SK-N-SH (cell line): ENCODE results near the gene SLC25A21. TPM values are rescaled to one million over a fixed set of nuclear protein-coding genes. Genes with fewer than 3 reads are reported as not detected.

Experiments used
- CTCF ChIA-PET: fragments of 300-600, 350-600 bp; formaldehyde crosslinking; extraction: SDS; loops from one replicate; lab custom pipeline; 2021; lab: Yijun Ruan, JAX
- POLR2A ChIA-PET: fragments of 350-600 bp; sonication (Branson Sonifier 250); formaldehyde crosslinking; extraction: SDS; loops from one replicate; lab custom pipeline; 2020; ENCODE audit warnings: antibody characterized with exemption, inconsistent platforms; lab: Yijun Ruan, JAX
- DNase-seq: peaks from one replicate; pipeline ENCODE4 v3.0.0; 2012
- H2AFZ ChIP-seq: fragments of 200-600 bp; sonication (generic); 2 replicates; pipeline ENCODE4 v1.8.1; 2016; ENCODE audit warnings: antibody characterized with exemption, mild to moderate bottlenecking, low read depth
- H3F3A ChIP-seq: fragments of 200-600 bp; sonication (generic); replicated peaks from 2 replicates; pipeline ENCODE3; 2016; ENCODE audit warnings: antibody characterized with exemption, mild to moderate bottlenecking; ENCODE audit not compliant: insufficient read depth
- H3K27ac ChIP-seq, 2 experiments: fragments of 200-500 bp in 1 of 2; fragments of 200-600 bp in 1 of 2; sonication (Bioruptor generic) in 1 of 2; sonication (generic), shearing (Covaris generic) in 1 of 2; 2 replicates each; pipeline versions ENCODE4 v1.5.1 to v1.6.1; 2014 to 2016; ENCODE audit warnings: low read depth in 2 of 2, inconsistent platforms in 1 of 2, low read length in 1 of 2, mild to moderate bottlenecking in 1 of 2, mixed read lengths in 1 of 2
- H3K27me3 ChIP-seq: fragments of 200-600 bp; sonication (generic), shearing (Covaris generic); 2 replicates; pipeline ENCODE4 v1.6.1; 2016; ENCODE audit warnings: mixed run types; ENCODE audit not compliant: insufficient read depth
- H3K36me3 ChIP-seq, 2 experiments: fragments of 200-500 bp in 1 of 2; fragments of 200-600 bp in 1 of 2; sonication (Bioruptor generic) in 1 of 2; sonication (generic) in 1 of 2; replicated peaks in 1 of 2; 2 replicates each; pipeline versions ENCODE3 to v1.5.1; 2014 to 2016; ENCODE audit warnings: low read length in 1 of 2, mild to moderate bottlenecking in 1 of 2; ENCODE audit not compliant: insufficient read depth in 2 of 2, control insufficient read depth in 1 of 2
- H3K4me1 ChIP-seq, 2 experiments: fragments of 200-500 bp in 1 of 2; fragments of 200-600 bp in 1 of 2; sonication (Bioruptor generic) in 1 of 2; sonication (generic), shearing (Covaris generic) in 1 of 2; 2 replicates each; pipeline versions ENCODE4 v1.5.1 to v1.6.1; 2014 to 2016; ENCODE audit warnings: low read depth in 1 of 2, low read length in 1 of 2, mixed run types in 1 of 2; ENCODE audit not compliant: insufficient read depth in 2 of 2, control insufficient read depth in 1 of 2
- H3K4me2 ChIP-seq: fragments of 200-600 bp; sonication (generic), shearing (Covaris generic); 2 replicates; pipeline ENCODE4 v1.6.1; 2017; ENCODE audit warnings: mixed run types
- H3K4me3 ChIP-seq, 2 experiments: fragments of 200-500 bp in 1 of 2; fragments of 200-600 bp in 1 of 2; sonication (Bioruptor generic) in 1 of 2; sonication (generic), shearing (Covaris generic) in 1 of 2; 2 replicates each; pipeline versions ENCODE4 v1.5.1 to v1.8.1; 2014 to 2016; ENCODE audit warnings: low read depth in 2 of 2, inconsistent platforms in 1 of 2, low read length in 1 of 2, mild to moderate bottlenecking in 1 of 2, mixed read lengths in 1 of 2, moderate library complexity in 1 of 2
- H3K79me2 ChIP-seq: fragments of 200-600 bp; sonication (generic); 2 replicates; pipeline ENCODE4 v1.8.1; 2017; ENCODE audit warnings: mild to moderate bottlenecking; ENCODE audit not compliant: insufficient read depth
- H3K9ac ChIP-seq: fragments of 200-600 bp; sonication (generic); 2 replicates; pipeline ENCODE4 v1.6.1; 2017; ENCODE audit warnings: mixed run types
- H3K9me2 ChIP-seq: fragments of 200-600 bp; sonication (generic); 2 replicates; pipeline ENCODE4 v1.6.1; 2017; ENCODE audit warnings: mixed run types
- H3K9me3 ChIP-seq: fragments of 200-600 bp; sonication (generic); 2 replicates; pipeline ENCODE4 v1.6.1; 2017; ENCODE audit warnings: mixed run types, mild to moderate bottlenecking, moderate library complexity
- H4K20me1 ChIP-seq: fragments of 200-600 bp; sonication (generic); 2 replicates; pipeline ENCODE4 v1.6.1; 2017; ENCODE audit warnings: mild to moderate bottlenecking, mixed run types; ENCODE audit not compliant: insufficient read depth
- CHD2 ChIP-seq: fragments of 150-350 bp; IDR thresholded peaks from 2 replicates; pipeline ENCODE4 v1.6.1; 2018; ENCODE audit warnings: low read length; ENCODE audit not compliant: partially characterized antibody
- CTCF ChIP-seq: fragments of 200-600 bp; sonication (generic); IDR thresholded peaks from 2 replicates; pipeline ENCODE4 v1.6.1; 2017; ENCODE audit warnings: antibody characterized with exemption, mild to moderate bottlenecking, moderate library complexity
- EP300 ChIP-seq, 2 experiments: IDR thresholded peaks; 2 replicates each; pipeline versions ENCODE4 v1.4.0 to v1.6.1; 2012; ENCODE audit warnings: borderline replicate concordance in 1 of 2, low read depth in 1 of 2, low read length in 1 of 2
- EZH2phosphoT487 ChIP-seq: fragments of 200-600 bp; sonication (generic); IDR thresholded peaks from 2 replicates; pipeline ENCODE4 v1.6.1; 2017; ENCODE audit warnings: low read depth, mixed run types, mild to moderate bottlenecking, antibody characterized with exemption, moderate library complexity, borderline replicate concordance
- FOSL2 ChIP-seq: IDR thresholded peaks from 2 replicates; pipeline ENCODE4 v1.4.0; 2012; ENCODE audit warnings: low read depth, mild to moderate bottlenecking, moderate library complexity, borderline replicate concordance
- GABPA ChIP-seq: IDR thresholded peaks from 2 replicates; pipeline ENCODE4 v1.4.0; 2012; ENCODE audit warnings: low read depth, mild to moderate bottlenecking
- IRF3 ChIP-seq: fragments of 150-350 bp; IDR thresholded peaks from 2 replicates; pipeline ENCODE4 v1.6.1; 2016; ENCODE audit warnings: mild to moderate bottlenecking, low read depth, low read length
- MAX ChIP-seq: IDR thresholded peaks from 2 replicates; pipeline ENCODE4 v1.4.0; 2012; ENCODE audit warnings: low read depth
- MEF2A ChIP-seq: IDR thresholded peaks from 2 replicates; pipeline ENCODE4 v1.4.0; 2012; ENCODE audit warnings: low read depth, borderline replicate concordance
- MXI1 ChIP-seq: IDR thresholded peaks from 2 replicates; pipeline ENCODE4 v1.6.1; 2012; ENCODE audit warnings: mild to moderate bottlenecking, low read depth, low read length, improper control_type of control experiment
- NRF1 ChIP-seq: IDR thresholded peaks from 2 replicates; pipeline ENCODE4 v1.6.1; 2012; ENCODE audit warnings: low read depth, mild to moderate bottlenecking, low read length
- RAD21 ChIP-seq: IDR thresholded peaks from 2 replicates; pipeline ENCODE4 v1.6.1; 2012; ENCODE audit warnings: mild to moderate bottlenecking, low read length
- RFX5 ChIP-seq: IDR thresholded peaks from 2 replicates; pipeline ENCODE4 v1.6.1; 2012; ENCODE audit warnings: mild to moderate bottlenecking, improper control_type of control experiment, low read length
- SIN3A ChIP-seq: IDR thresholded peaks from 2 replicates; pipeline ENCODE4 v1.6.1; 2012; ENCODE audit warnings: low read depth, mild to moderate bottlenecking, low read length, moderate library complexity, borderline replicate concordance
- SMC3 ChIP-seq: IDR thresholded peaks from 2 replicates; pipeline ENCODE4 v1.6.1; 2012; ENCODE audit warnings: low read depth, low read length, improper control_type of control experiment
- TCF12 ChIP-seq: IDR thresholded peaks from 2 replicates; pipeline ENCODE4 v1.4.0; 2012
- TEAD4 ChIP-seq: IDR thresholded peaks from 2 replicates; pipeline ENCODE4 v1.4.0; 2012; ENCODE audit warnings: mild to moderate bottlenecking, borderline replicate concordance; ENCODE audit not compliant: insufficient read depth
- USF2 ChIP-seq: fragments of 150-350 bp; IDR thresholded peaks from 2 replicates; pipeline ENCODE4 v1.6.1; 2017; ENCODE audit warnings: antibody characterized with exemption, low read length, low read depth, borderline replicate concordance
- ZBTB33 ChIP-seq: IDR thresholded peaks from 2 replicates; pipeline ENCODE4 v1.4.0; 2012; ENCODE audit warnings: low read depth, borderline replicate concordance
- WGBS: methylation state at CpG from one replicate; pipeline ENCODE4 v1.1.6; 2017; ENCODE audit warnings: low lambda C conversion rate; 5-methylcytosine and 5-hydroxymethylcytosine counted together
- polyA plus RNA-seq, 3 experiments: library from polyadenylated mRNA; depleted of rRNA; stranded (reverse); fragments of >200 nt; gene quantifications; 2 replicates each; pipeline ENCODE4 v1.2.3, GENCODE V29; 2012
- TF ChIP-seq, protein P1 (sequence below): IDR thresholded peaks from 2 replicates; pipeline ENCODE4 v1.4.0; 2012; ENCODE audit warnings: low read depth, borderline replicate concordance
- TF ChIP-seq, protein P2 (sequence below): IDR thresholded peaks from 2 replicates; pipeline ENCODE4; 2012

The SLC25A21 gene
- polyA plus RNA-seq, 1 of the 3 experiments (the other 2 are of a cell fraction) = not detected

DNA sequence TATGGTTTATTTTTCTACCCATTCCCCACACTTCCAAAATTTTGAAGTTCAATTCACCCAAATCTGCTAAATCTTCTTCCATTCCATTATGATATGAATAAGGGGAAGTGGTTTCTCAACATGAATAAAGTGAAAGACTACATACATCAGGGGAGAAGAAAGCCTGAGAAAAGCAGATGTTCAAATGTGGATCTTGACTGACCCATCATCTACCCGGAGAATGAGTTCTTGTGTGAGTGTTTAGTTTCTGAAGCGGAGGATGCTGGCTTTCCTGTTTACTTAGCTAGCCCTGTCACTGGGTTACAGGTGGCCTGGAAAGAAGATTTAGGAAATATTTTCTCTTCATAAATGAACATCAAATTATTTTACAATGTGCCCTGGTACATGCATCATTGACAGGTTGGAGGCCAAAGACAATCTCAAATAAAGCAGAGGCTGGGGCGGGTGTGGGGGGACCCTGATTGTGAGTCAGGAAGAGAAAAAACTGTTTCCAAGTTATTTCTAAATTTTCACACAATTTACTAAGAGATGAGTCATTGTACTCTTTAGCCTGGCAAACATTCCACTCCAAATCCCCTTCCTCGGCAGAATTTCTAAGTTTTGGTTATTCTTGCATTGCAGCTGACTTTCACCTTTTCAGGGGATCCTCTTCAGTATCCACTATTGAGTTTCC is 135.6 kb downstream of the SLC25A21 start (continued):
- TF ChIP-seq CTCF (no peak), TEAD4 (no peak), MAX (no peak), RAD21 (no peak), GABPA (no peak), RFX5 (no peak), ZBTB33 (no peak)
- TF ChIP-seq, protein P1, sequence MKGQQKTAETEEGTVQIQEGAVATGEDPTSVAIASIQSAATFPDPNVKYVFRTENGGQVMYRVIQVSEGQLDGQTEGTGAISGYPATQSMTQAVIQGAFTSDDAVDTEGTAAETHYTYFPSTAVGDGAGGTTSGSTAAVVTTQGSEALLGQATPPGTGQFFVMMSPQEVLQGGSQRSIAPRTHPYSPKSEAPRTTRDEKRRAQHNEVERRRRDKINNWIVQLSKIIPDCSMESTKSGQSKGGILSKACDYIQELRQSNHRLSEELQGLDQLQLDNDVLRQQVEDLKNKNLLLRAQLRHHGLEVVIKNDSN = no peak

DNA sequence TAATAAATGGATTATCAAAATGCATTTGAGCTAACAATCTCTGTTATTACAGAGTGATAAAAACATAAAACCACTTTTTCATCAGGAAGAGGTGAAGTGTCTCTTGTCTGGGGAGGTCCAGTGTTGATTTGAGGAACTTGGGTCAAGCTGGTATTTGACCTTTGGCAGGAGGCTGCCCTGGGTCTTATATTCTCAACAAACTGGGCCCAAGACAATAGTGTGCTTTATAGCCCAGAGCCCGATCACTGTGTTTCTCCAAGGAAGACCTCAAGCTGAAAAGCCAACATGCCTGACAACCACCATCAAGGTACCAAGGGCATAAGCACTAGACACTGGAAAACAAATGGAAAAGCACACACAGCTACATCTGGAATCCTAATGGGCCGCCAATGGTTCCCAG is 137.0 kb downstream of the SLC25A21 start:
- Histone ChIP-seq H3K27ac (no peak overlapping the region), H3K4me3 (no peak overlapping the region), H3K27me3 (no peaks in the 10 kb centered on the region), H3K9me3 (no peaks in the 10 kb centered on the region), H4K20me1 (no peaks in the 10 kb centered on the region), H3K4me2 (no peak overlapping the region), H3K36me3 (no peaks in the 10 kb centered on the region), H2AFZ (no peak overlapping the region), H3F3A (no peaks in the 10 kb centered on the region), H3K9ac (no peak overlapping the region), H3K79me2 (no peaks in the 10 kb centered on the region), H3K4me1 (no peaks in the 10 kb centered on the region; a peak in 1 of 4 replicates), H3K9me2 (no peaks in the 10 kb centered on the region)
- CTCF ChIA-PET = no interaction called here
- 34% methylated on average over 2 of the region's 2 CpGs for WGBS
- no peak for DNase-seq
- POLR2A ChIA-PET = no interaction called here
- no peak for TF ChIP-seq SMC3
- no peak for TF ChIP-seq CHD2
- TF ChIP-seq, protein P2, sequence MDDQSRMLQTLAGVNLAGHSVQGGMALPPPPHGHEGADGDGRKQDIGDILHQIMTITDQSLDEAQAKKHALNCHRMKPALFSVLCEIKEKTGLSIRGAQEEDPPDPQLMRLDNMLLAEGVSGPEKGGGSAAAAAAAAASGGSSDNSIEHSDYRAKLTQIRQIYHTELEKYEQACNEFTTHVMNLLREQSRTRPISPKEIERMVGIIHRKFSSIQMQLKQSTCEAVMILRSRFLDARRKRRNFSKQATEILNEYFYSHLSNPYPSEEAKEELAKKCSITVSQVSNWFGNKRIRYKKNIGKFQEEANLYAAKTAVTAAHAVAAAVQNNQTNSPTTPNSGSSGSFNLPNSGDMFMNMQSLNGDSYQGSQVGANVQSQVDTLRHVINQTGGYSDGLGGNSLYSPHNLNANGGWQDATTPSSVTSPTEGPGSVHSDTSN = no peak
- TF ChIP-seq GABPA = no peak
- TF ChIP-seq NRF1 = no peak
- no peak for TF ChIP-seq MXI1
- no peak for TF ChIP-seq EZH2phosphoT487
- no peak for TF ChIP-seq SIN3A
- TF ChIP-seq MAX = no peak
- no peak for TF ChIP-seq IRF3
- TF ChIP-seq, protein P1 = no peak
- no peak for TF ChIP-seq USF2
- no peak for TF ChIP-seq TCF12
- no peak for TF ChIP-seq MEF2A
- no peak for TF ChIP-seq RAD21
- TF ChIP-seq EP300 (IDR thresholded peaks at IDR 0.05; ENCODE audit: borderline replicate concordance in 1 of 2, low read depth in 1 of 2, low read length in 1 of 2) = no peak
- TF ChIP-seq FOSL2 = no peak
